HepG2 (cell line): ENCODE data around the gene C5orf24. TPM values are rescaled to one million over a fixed set of nuclear protein-coding genes. Genes with fewer than 3 reads are reported as not detected.

Experiments
- ARID2 ChIP-seq: sonication (generic); formaldehyde crosslinking; IDR thresholded peaks from 2 replicates; pipeline ENCODE4 v1.8.1; 2022; ENCODE audit warnings: mild to moderate bottlenecking, missing genetic modification reagents, borderline replicate concordance
- DRAP1 ChIP-seq: IDR thresholded peaks from 2 replicates; pipeline ENCODE4 v1.6.1; 2016; ENCODE audit warnings: missing genetic modification reagents, missing compliant biosample characterization
- ETV5 ChIP-seq: IDR thresholded peaks from 2 replicates; pipeline ENCODE4 v1.6.1; 2018; ENCODE audit warnings: missing biosample characterization, missing genetic modification reagents, inconsistent platforms, borderline replicate concordance
- FIP1L1 ChIP-seq: fragments of 200-400 bp; formaldehyde crosslinking; IDR thresholded peaks from 2 replicates; pipeline ENCODE4 v1.6.1; 2018; ENCODE audit warnings: low read depth, mild to moderate bottlenecking, low read length, moderate library complexity, borderline replicate concordance; ENCODE audit not compliant: insufficient read depth
- HES4 ChIP-seq: sonication (generic); formaldehyde crosslinking; IDR thresholded peaks from 2 replicates; pipeline ENCODE4 v1.9.0; 2021; ENCODE audit warnings: mild to moderate bottlenecking, missing genetic modification reagents, borderline replicate concordance
- ISL2 ChIP-seq: sonication (generic); formaldehyde crosslinking; IDR thresholded peaks from 2 replicates; pipeline ENCODE4 v1.5.0; 2020; ENCODE audit warnings: missing genetic modification reagents
- KLF6 ChIP-seq: IDR thresholded peaks from 2 replicates; pipeline ENCODE4 v1.8.0; 2016; ENCODE audit warnings: missing biosample characterization, missing genetic modification reagents
- MIER3 ChIP-seq: IDR thresholded peaks from 2 replicates; pipeline ENCODE4 v1.6.1; 2016; ENCODE audit warnings: missing compliant biosample characterization, borderline replicate concordance
- PBX3 ChIP-seq: sonication (generic); formaldehyde crosslinking; IDR thresholded peaks from 2 replicates; pipeline ENCODE4 v1.8.1; 2023; ENCODE audit warnings: missing genetic modification reagents, inconsistent platforms, borderline replicate concordance
- PHF21A ChIP-seq: sonication (generic); formaldehyde crosslinking; IDR thresholded peaks from 2 replicates; pipeline ENCODE4 v1.5.0; 2020; ENCODE audit warnings: mild to moderate bottlenecking, missing genetic modification reagents
- PHF5A ChIP-seq: IDR thresholded peaks from one replicate; pipeline ENCODE4 v1.6.1; 2018; ENCODE audit warnings: low read depth, missing genetic modification reagents; ENCODE audit not compliant: unreplicated experiment
- RFX3 ChIP-seq: IDR thresholded peaks from 2 replicates; pipeline ENCODE4 v1.6.1; 2016; ENCODE audit warnings: missing biosample characterization, missing genetic modification reagents
- TSC22D2 ChIP-seq: sonication (generic); formaldehyde crosslinking; IDR thresholded peaks from 2 replicates; pipeline ENCODE4 v1.5.1; 2020; ENCODE audit warnings: missing genetic modification reagents, mild to moderate bottlenecking, borderline replicate concordance
- ZBTB38 ChIP-seq: sonication (generic); formaldehyde crosslinking; IDR thresholded peaks from 2 replicates; pipeline ENCODE4 v1.5.1; 2020; ENCODE audit warnings: mild to moderate bottlenecking, missing genetic modification reagents
- ZEB1 ChIP-seq: IDR thresholded peaks from 2 replicates; pipeline ENCODE4 v1.6.1; 2012; ENCODE audit warnings: mild to moderate bottlenecking, low read depth, inconsistent platforms; ENCODE audit not compliant: insufficient replicate concordance
- ZNF138 ChIP-seq: sonication (generic); formaldehyde crosslinking; IDR thresholded peaks from 2 replicates; pipeline ENCODE4 v1.5.0; 2020; ENCODE audit warnings: mild to moderate bottlenecking, low read depth, missing genetic modification reagents
- ZNF253 ChIP-seq: sonication (generic); formaldehyde crosslinking; IDR thresholded peaks from 2 replicates; pipeline ENCODE4 v1.8.0; 2022; ENCODE audit warnings: mild to moderate bottlenecking, missing genetic modification reagents, borderline replicate concordance
- ZNF337 ChIP-seq: sonication (generic); formaldehyde crosslinking; IDR thresholded peaks from 2 replicates; pipeline ENCODE4 v1.5.1; 2020; ENCODE audit warnings: missing genetic modification reagents, low read depth, mild to moderate bottlenecking, borderline replicate concordance
- ZNF558 ChIP-seq: sonication (generic); formaldehyde crosslinking; IDR thresholded peaks from 2 replicates; pipeline ENCODE4 v1.9.0; 2022; ENCODE audit warnings: mild to moderate bottlenecking, missing genetic modification reagents, borderline replicate concordance
- ZNF678 ChIP-seq: sonication (generic); formaldehyde crosslinking; IDR thresholded peaks from 2 replicates; pipeline ENCODE4 v1.4.0; 2020; ENCODE audit warnings: mild to moderate bottlenecking, missing genetic modification reagents
- ZNF713 ChIP-seq: sonication (generic); formaldehyde crosslinking; IDR thresholded peaks from 2 replicates; pipeline ENCODE4 v1.4.0; 2020; ENCODE audit warnings: mild to moderate bottlenecking, missing genetic modification reagents
- ZNF724P ChIP-seq: sonication (generic); formaldehyde crosslinking; IDR thresholded peaks from 2 replicates; pipeline ENCODE4 v1.8.0; 2022; ENCODE audit warnings: missing genetic modification reagents, borderline replicate concordance
- polyA plus RNA-seq, 8 experiments: library from polyadenylated mRNA; depleted of rRNA in 3 of 8; stranded (reverse) in 7 of 8; unstranded in 1 of 8; fragments of >200 nt; fragmentation: Illumina TruSeq in 4 of 8; extraction: Trizol in 4 of 8; gene quantifications; 2 replicates each; pipeline versions ENCODE4 v1.2.1 to v1.2.3, GENCODE V29; 2011 to 2016; ENCODE audit warnings: low read depth in 4 of 8, missing spikeins in 1 of 8, mixed read lengths in 1 of 8; ENCODE audit not compliant: insufficient read depth in 1 of 8
- total RNA-seq, 5 experiments: library from RNA; depleted of rRNA; stranded (reverse); fragments of >200 nt; fragmentation: Illumina TruSeq; extraction: Trizol; gene quantifications; 2 replicates each; pipeline ENCODE4 v1.2.3, GENCODE V29; 2016; ENCODE audit warnings: low read depth in 1 of 5
- TF ChIP-seq, protein P1 (sequence below): sonication (generic); formaldehyde crosslinking; IDR thresholded peaks from 2 replicates; pipeline ENCODE4 v1.8.1; 2022; ENCODE audit warnings: mild to moderate bottlenecking, missing genetic modification reagents
- TF ChIP-seq, protein P2 (sequence below): sonication (generic); formaldehyde crosslinking; IDR thresholded peaks from 2 replicates; pipeline ENCODE4 v1.8.1; 2023; ENCODE audit warnings: mild to moderate bottlenecking, missing genetic modification reagents
- TF ChIP-seq, protein P3 (sequence below): sonication (generic); formaldehyde crosslinking; IDR thresholded peaks from 2 replicates; pipeline ENCODE4 v1.5.1; 2020; ENCODE audit warnings: mild to moderate bottlenecking, missing genetic modification reagents, moderate library complexity

The C5orf24 gene
- total and polyA plus RNA-seq, 2 of the 13 experiments (the other 11 are each of a cell fraction or from before 2014, with no cell fraction given), result 34.6 to 41.5 TPM

GRCh38 chr5:134845852-134846640, at the start of gene C5orf24 (continued):
- TF ChIP-seq PHF21A (CRISPR knock-in tag) (peak; percentile 18; the same call in 1 of the 2 replicates), TSC22D2 (CRISPR knock-in tag) (no peak), PBX3 (CRISPR knock-in tag) (no peak), ZEB1 (peak; percentile 61), ZNF713 (CRISPR knock-in tag) (no peak), ZNF558 (CRISPR knock-in tag) (peak; percentile 58; the same call in 1 of the 2 replicates), ZBTB38 (CRISPR knock-in tag) (peak; percentile 81; the same call in 1 of the 2 replicates), ZNF678 (CRISPR knock-in tag) (no peak), ZNF138 (CRISPR knock-in tag) (no peak), ETV5 (peak; percentile 50; the same call in 1 of the 2 replicates), FIP1L1 (no peak), ZNF724P (peak; percentile 89; the same call in 1 of the 2 replicates), KLF6 (peak; percentile 88), ZNF337 (CRISPR knock-in tag) (peak; percentile 82; the same call in 1 of the 2 replicates), RFX3 (CRISPR knock-in tag) (no peak), ISL2 (CRISPR knock-in tag) (peak; percentile 78), ARID2 (CRISPR knock-in tag) (no peak), MIER3 (CRISPR knock-in tag) (no peak; the same call in 1 of the 2 replicates), HES4 (peak; percentile 86), PHF5A (CRISPR knock-in tag) (no peak), ZNF253 (CRISPR knock-in tag) (peak; percentile 58; the same call in 1 of the 2 replicates), DRAP1 (CRISPR knock-in tag) (peak; percentile 85)
- TF ChIP-seq, protein P1, sequence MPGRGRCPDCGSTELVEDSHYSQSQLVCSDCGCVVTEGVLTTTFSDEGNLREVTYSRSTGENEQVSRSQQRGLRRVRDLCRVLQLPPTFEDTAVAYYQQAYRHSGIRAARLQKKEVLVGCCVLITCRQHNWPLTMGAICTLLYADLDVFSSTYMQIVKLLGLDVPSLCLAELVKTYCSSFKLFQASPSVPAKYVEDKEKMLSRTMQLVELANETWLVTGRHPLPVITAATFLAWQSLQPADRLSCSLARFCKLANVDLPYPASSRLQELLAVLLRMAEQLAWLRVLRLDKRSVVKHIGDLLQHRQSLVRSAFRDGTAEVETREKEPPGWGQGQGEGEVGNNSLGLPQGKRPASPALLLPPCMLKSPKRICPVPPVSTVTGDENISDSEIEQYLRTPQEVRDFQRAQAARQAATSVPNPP (CRISPR knock-in tag), result peak; percentile 87; the same call in 1 of the 2 replicates
- TF ChIP-seq, protein P2, sequence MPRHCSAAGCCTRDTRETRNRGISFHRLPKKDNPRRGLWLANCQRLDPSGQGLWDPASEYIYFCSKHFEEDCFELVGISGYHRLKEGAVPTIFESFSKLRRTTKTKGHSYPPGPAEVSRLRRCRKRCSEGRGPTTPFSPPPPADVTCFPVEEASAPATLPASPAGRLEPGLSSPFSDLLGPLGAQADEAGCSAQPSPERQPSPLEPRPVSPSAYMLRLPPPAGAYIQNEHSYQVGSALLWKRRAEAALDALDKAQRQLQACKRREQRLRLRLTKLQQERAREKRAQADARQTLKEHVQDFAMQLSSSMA (CRISPR knock-in tag), result peak; percentile 89; the same call in 1 of the 2 replicates
- TF ChIP-seq, protein P3, sequence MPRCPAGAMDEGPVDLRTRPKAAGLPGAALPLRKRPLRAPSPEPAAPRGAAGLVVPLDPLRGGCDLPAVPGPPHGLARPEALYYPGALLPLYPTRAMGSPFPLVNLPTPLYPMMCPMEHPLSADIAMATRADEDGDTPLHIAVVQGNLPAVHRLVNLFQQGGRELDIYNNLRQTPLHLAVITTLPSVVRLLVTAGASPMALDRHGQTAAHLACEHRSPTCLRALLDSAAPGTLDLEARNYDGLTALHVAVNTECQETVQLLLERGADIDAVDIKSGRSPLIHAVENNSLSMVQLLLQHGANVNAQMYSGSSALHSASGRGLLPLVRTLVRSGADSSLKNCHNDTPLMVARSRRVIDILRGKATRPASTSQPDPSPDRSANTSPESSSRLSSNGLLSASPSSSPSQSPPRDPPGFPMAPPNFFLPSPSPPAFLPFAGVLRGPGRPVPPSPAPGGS, result peak; percentile 98
